Osteoblast (primary cell): ENCODE results near the gene ZNF140. TPM values are rescaled to one million over a fixed set of nuclear protein-coding genes. Genes with fewer than 3 reads are reported as not detected.

Experiments used
- DNase-seq: peaks from one replicate; pipeline ENCODE4 v3.0.0; 2011; ENCODE audit warnings: low spot score, mixed read lengths; ENCODE audit not compliant: insufficient read length; ENCODE audit errors: missing footprints
- H2AFZ ChIP-seq: 2 replicates; pipeline ENCODE4 v1.6.0; 2011; ENCODE audit warnings: mild to moderate bottlenecking, low read length
- H3K27ac ChIP-seq: 2 replicates; pipeline ENCODE4 v1.5.1; 2011; ENCODE audit warnings: mild to moderate bottlenecking, low read depth, low read length, moderate library complexity
- H3K27me3 ChIP-seq: 2 replicates; pipeline ENCODE4 v1.6.0; 2012; ENCODE audit warnings: mild to moderate bottlenecking, control low read depth, inconsistent platforms, low read length, moderate library complexity; ENCODE audit not compliant: insufficient read depth
- H3K36me3 ChIP-seq: 2 replicates; pipeline ENCODE4 v1.5.1; 2011; ENCODE audit warnings: mild to moderate bottlenecking, low read length, control low read depth, moderate library complexity; ENCODE audit not compliant: insufficient read depth
- H3K4me1 ChIP-seq: 2 replicates; pipeline ENCODE4 v1.5.1; 2011; ENCODE audit warnings: mild to moderate bottlenecking, low read length, control low read depth, moderate library complexity; ENCODE audit not compliant: insufficient read depth
- H3K4me2 ChIP-seq: 2 replicates; pipeline ENCODE4 v1.6.0; 2011; ENCODE audit warnings: mild to moderate bottlenecking, low read length; ENCODE audit not compliant: insufficient read depth
- H3K4me3 ChIP-seq: fragments of 200-600 bp; sonication (generic); 3 replicates; pipeline ENCODE4 v1.5.1; 2012; ENCODE audit warnings: mild to moderate bottlenecking, low read length, inconsistent platforms; ENCODE audit not compliant: insufficient read depth
- H3K79me2 ChIP-seq: 2 replicates; pipeline ENCODE4 v1.6.0; 2012; ENCODE audit warnings: mild to moderate bottlenecking, low read length, control low read depth, inconsistent platforms; ENCODE audit not compliant: insufficient read depth
- H3K9me3 ChIP-seq: 2 replicates; pipeline ENCODE4 v1.5.1; 2011; ENCODE audit warnings: low read depth, low read length, control low read depth
- H4K20me1 ChIP-seq: 2 replicates; pipeline ENCODE4 v1.6.0; 2012; ENCODE audit warnings: mild to moderate bottlenecking, low read length, control low read depth; ENCODE audit not compliant: insufficient read depth
- CTCF ChIP-seq: IDR thresholded peaks from 2 replicates; pipeline ENCODE4 v1.5.1; 2011; ENCODE audit warnings: mild to moderate bottlenecking, low read depth, low read length, moderate library complexity; ENCODE audit errors: extremely low read depth
- total RNA-seq: library from RNA; depleted of rRNA; stranded (reverse); fragments of >200 nt; gene quantifications from 2 replicates; pipeline ENCODE4 v1.2.3, GENCODE V29; 2012

The ZNF140 gene
- total RNA-seq, 1 donor, result 21.0 TPM

- peak within 1 kb of the TSS; percentile 88 for H3K4me3 ChIP-seq
- peak within 1 kb of the TSS; percentile 99 for H2AFZ ChIP-seq
- H4K20me1 ChIP-seq, result no peaks in the 10 kb centered on the region
- peak within 1 kb of the TSS; percentile 98 for H3K27ac ChIP-seq
- H3K4me2 ChIP-seq, result peak within 1 kb of the TSS; percentile 94
- peaks cover 6% of the 10 kb centered on the region for H3K79me2 ChIP-seq
- DNase-seq, result peak; percentile 95
- H3K27me3 ChIP-seq, result no peaks in the 10 kb centered on the region
- peaks cover 9% of the 10 kb centered on the region for H3K36me3 ChIP-seq
- H3K4me1 ChIP-seq, result no peaks in the 10 kb centered on the region
- peaks cover 3% of the 10 kb centered on the region for H3K9me3 ChIP-seq
- no peak for TF ChIP-seq CTCF
Observed at GRCh38 chr12:133130038-133130807, 49.5 kb downstream of the ZNF140 start, which contains the start of the genes ZNF10 and ZNF891. TSS of gene ZNF10 (plus strand) at chr12:133130627. CDS start at chr12:133144493, 13,866 bp downstream. TSS of gene ZNF891 (minus strand) at chr12:133130274. CDS start at chr12:133121918, 8,356 bp downstream.

GRCh38 chr12:133130808-133131128 lies 50.0 kb downstream of the ZNF140 start:
- no peak for DNase-seq
- no peaks in the 10 kb centered on the region for H3K27me3 ChIP-seq
- peak overlapping the region; percentile 99 for H2AFZ ChIP-seq
- H3K9me3 ChIP-seq, result peaks cover 3% of the 10 kb centered on the region
- H3K4me1 ChIP-seq, result no peaks in the 10 kb centered on the region
- H3K4me2 ChIP-seq, result peak overlapping the region; percentile 94
- H4K20me1 ChIP-seq, result no peaks in the 10 kb centered on the region
- peak overlapping the region; percentile 88 for H3K4me3 ChIP-seq
- peaks cover 3% of the 10 kb centered on the region for H3K79me2 ChIP-seq
- TF ChIP-seq CTCF, result no peak
- peak overlapping the region; percentile 98 for H3K27ac ChIP-seq
- H3K36me3 ChIP-seq, result peaks cover 9% of the 10 kb centered on the region

- DNase-seq, result no peak
- H3K79me2 ChIP-seq, result peaks cover 3% of the 10 kb centered on the region
- H4K20me1 ChIP-seq, result no peaks in the 10 kb centered on the region
- no peaks in the 10 kb centered on the region for H3K27me3 ChIP-seq
- H3K9me3 ChIP-seq, result peaks cover 8% of the 10 kb centered on the region
- H3K4me2 ChIP-seq, result no peak overlapping the region
- H3K4me1 ChIP-seq, result no peaks in the 10 kb centered on the region
- peaks cover 14% of the 10 kb centered on the region for H3K36me3 ChIP-seq
- no peak overlapping the region for H3K4me3 ChIP-seq
- TF ChIP-seq CTCF, result no peak
- no peak overlapping the region for H3K27ac ChIP-seq
- no peak overlapping the region for H2AFZ ChIP-seq
Observed at GRCh38 chr12:133135747-133136146, 55.0 kb downstream of the ZNF140 start.

GRCh38 chr12:133145981-133146380 lies 65.3 kb downstream of the ZNF140 start:
- H3K36me3 ChIP-seq, result peaks cover 4% of the 10 kb centered on the region
- H3K27me3 ChIP-seq, result no peaks in the 10 kb centered on the region
- H3K4me2 ChIP-seq, result no peak overlapping the region
- no peak overlapping the region for H2AFZ ChIP-seq
- H3K4me3 ChIP-seq, result no peak overlapping the region
- no peaks in the 10 kb centered on the region for H4K20me1 ChIP-seq
- H3K27ac ChIP-seq, result no peak overlapping the region
- no peak for DNase-seq
- no peaks in the 10 kb centered on the region for H3K4me1 ChIP-seq
- H3K79me2 ChIP-seq, result no peaks in the 10 kb centered on the region
- TF ChIP-seq CTCF, result no peak
- peaks cover 3% of the 10 kb centered on the region for H3K9me3 ChIP-seq
